Hematopoietic multipotent progenitor cell treated with erythropoietin and hydrocortisone succinate and interleukin-3 and kit ligand, for 8 days (in vitro differentiated cells): Measurements from ENCODE around the gene OR52B2.
"Not testable (repeated sequence)": the region's sequence is repeated elsewhere in the genome, so short reads cannot be mapped to it uniquely, and the experiment has no call there.

Experiments used
- DNase-seq: peaks from one replicate; pipeline ENCODE4 v3.0.0-alpha.2; 2015

Gene OR52B2

GRCh38 chr11:6151117-6151516 is 19.0 kb downstream of the OR52B2 start:
- DNase-seq, result no peak

GRCh38 chr11:6143737-6144136 is 26.4 kb downstream of the OR52B2 start:
- not testable (repeated sequence) for DNase-seq

GRCh38 chr11:6142936-6143335 is 27.2 kb downstream of the OR52B2 start:
- no peak for DNase-seq

GRCh38 chr11:6135936-6136335 is 34.2 kb downstream of the OR52B2 start:
- not testable (repeated sequence) for DNase-seq

GRCh38 chr11:6132431-6132830 is 37.7 kb downstream of the OR52B2 start:
- no peak for DNase-seq

GRCh38 chr11:6129635-6130034 is 40.5 kb downstream of the OR52B2 start:
- DNase-seq, result no peak

- DNase-seq, result no peak
These were observed 41.1 kb downstream of the OR52B2 start for GRCh38 chr11:6129011-6129410.

- DNase-seq, result peak; percentile 21
These were observed 42.2 kb downstream of the OR52B2 start for GRCh38 chr11:6127881-6128280.

GRCh38 chr11:6124245-6124644 is 45.9 kb downstream of the OR52B2 start:
- no peak for DNase-seq
